ENCODE data around the gene RPS16. TPM values are rescaled to one million over a fixed set of nuclear protein-coding genes. Genes with fewer than 3 reads are reported as not detected.
A peak's percentile ranks its signal among the peaks of the same experiment; 100 is the strongest.

Gene RPS16
- total and polyA plus RNA-seq, 4 experiments from 2014 or later, result 1,590 to 4,227 (median 3,056) TPM

DNA sequence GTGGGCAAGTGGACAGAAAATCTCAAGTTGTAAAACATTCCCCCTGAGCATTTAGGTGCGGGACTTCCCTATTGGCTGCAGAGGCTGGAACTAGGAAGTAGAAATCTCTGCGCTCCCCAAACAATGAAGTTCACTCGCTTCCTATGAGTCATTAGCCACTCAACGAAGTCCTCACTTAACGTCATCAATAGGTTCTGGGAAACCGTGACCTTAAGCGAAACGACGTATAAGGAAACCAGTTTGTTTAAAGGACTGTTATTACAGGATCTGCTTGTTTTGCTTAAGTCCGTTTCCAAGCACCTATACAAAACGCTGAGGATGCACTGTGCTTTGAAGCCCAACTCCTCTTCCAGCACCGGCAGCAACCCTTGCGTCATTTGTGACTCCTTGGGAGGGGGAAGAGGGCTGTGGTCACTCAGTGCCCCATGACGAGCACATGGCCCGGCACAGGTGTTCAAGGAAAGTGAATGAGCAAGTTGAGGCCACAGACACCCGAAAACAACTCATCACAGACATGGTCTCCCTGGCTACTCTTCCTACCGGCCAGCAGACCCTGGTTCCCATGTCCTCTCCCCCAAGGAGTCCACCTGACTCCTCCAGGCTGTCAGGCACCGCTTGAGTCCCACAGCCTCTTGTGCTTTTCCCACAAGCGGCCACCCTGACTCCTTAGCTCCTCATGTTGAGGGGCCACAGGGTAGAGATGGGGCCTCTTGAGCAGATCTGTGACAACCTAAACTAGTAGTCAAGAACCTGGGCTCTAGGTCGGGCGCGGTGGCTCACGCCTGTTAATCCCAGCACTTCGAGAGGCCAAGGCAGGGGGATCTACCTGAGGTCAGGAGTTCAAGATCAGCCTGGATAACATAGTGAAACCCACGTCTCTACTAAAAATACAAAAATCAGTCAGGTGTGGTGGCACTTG, 4.8 kb downstream of the RPS16 start:
- peaks cover 24% of the 10 kb centered on the region for H3K36me3 ChIP-seq (ENCODE audit: insufficient read depth, low read length)
- Mint-ChIP-seq H3K27me3 (no peaks in the 10 kb centered on the region), H3K27ac (peak overlapping the region; percentile 89 to 99 (median 94)), H3K4me1 (peaks cover 24 to 50% (median 37%) of the 10 kb centered on the region in 4 donors), H3K36me3 (peaks cover 29 to 49% of the 10 kb centered on the region in 2 donors), H3K4me3 (peak overlapping the region; percentile 20 to 78 (median 40)), H3K9me3 (peaks cover 0 to under 1% (median 0%) of the 10 kb centered on the region in 8 donors)
- peaks cover 35% of the 10 kb centered on the region for H3K4me1 ChIP-seq (ENCODE audit: insufficient read depth, low read length)
- no peak overlapping the region for H3K4me3 ChIP-seq (ENCODE audit: low read length in 2 of 2)
- peak overlapping the region; percentile 70 for H3K27ac ChIP-seq (ENCODE audit: low read depth, low read length)
- intact Hi-C loops (cut with micrococcal nuclease), result no loop called here
- DNase-seq, result peak; percentile 71 to 98 (median 82)
- H3K9me3 ChIP-seq (ENCODE audit: control insufficient read depth in 1 of 2, low read length in 2 of 2), result no peaks in the 10 kb centered on the region
- POLR2A ChIA-PET (ENCODE audit: partially characterized antibody), result interaction anchor here (1.0 to 6.4 kb wide), 6 partner anchors 9 to 39 kb away, joined by 3 to 153 read pairs (median 4); partner anchors contain the start of genes MED29 and SUPT5H
- CTCF ChIA-PET (ENCODE audit: partially characterized antibody), result interaction anchor here (0.5 to 1.0 kb wide), 2 partner anchors 9 to 130 kb away, joined by 3 to 4 read pairs; no protein-coding TSS in a partner anchor
- H3K27me3 ChIP-seq (ENCODE audit: insufficient read depth, low read length), result no peaks in the 10 kb centered on the region

- no peak for DNase-seq
- H3K9me3 Mint-ChIP-seq, result no peaks in the 10 kb centered on the region
- H3K27ac ChIP-seq (ENCODE audit: low read depth, low read length), result no peak overlapping the region
- peaks cover 18% of the 10 kb centered on the region for H3K4me1 ChIP-seq (ENCODE audit: insufficient read depth, low read length)
- H3K4me1 Mint-ChIP-seq, result peaks cover 9 to 25% (median 22%) of the 10 kb centered on the region in 4 donors
- H3K27me3 ChIP-seq (ENCODE audit: insufficient read depth, low read length), result no peaks in the 10 kb centered on the region
- peaks cover 17 to 37% of the 10 kb centered on the region in 2 donors for H3K36me3 Mint-ChIP-seq
- ChIA-PET POLR2A (ENCODE audit: partially characterized antibody) (interaction anchor here (1.0 to 1.4 kb wide), 5 partner anchors 10 to 37 kb away, joined by 3 to 4 read pairs (median 4); partner anchors contain the start of genes MED29 and PLEKHG2), CTCF (ENCODE audit: partially characterized antibody) (interaction anchor here (1.1 to 2.1 kb wide), 2 partner anchors 17 to 86 kb away, joined by 3 to 5 read pairs; partner anchors contain the start of gene SAMD4B)
- H3K27me3 Mint-ChIP-seq, result no peaks in the 10 kb centered on the region
- no peak overlapping the region for H3K4me3 ChIP-seq (ENCODE audit: low read length in 2 of 2)
- no peak overlapping the region for H3K4me3 Mint-ChIP-seq
- peak overlapping the region in 3 of 7 donors; percentile 48 to 78 (median 78) for H3K27ac Mint-ChIP-seq
- H3K36me3 ChIP-seq (ENCODE audit: insufficient read depth, low read length), result peaks cover 18% of the 10 kb centered on the region
- H3K9me3 ChIP-seq (ENCODE audit: control insufficient read depth in 1 of 2, low read length in 2 of 2), result no peaks in the 10 kb centered on the region
- intact Hi-C loops (cut with micrococcal nuclease), result no loop called here
Measured at GRCh38 chr19:39428283-39429112, 7.3 kb downstream of the RPS16 start.

- Mint-ChIP-seq H3K9me3 (no peaks in the 10 kb centered on the region), H3K4me1 (peaks cover 6 to 17% (median 16%) of the 10 kb centered on the region in 4 donors), H3K27me3 (no peaks in the 10 kb centered on the region), H3K27ac (peak overlapping the region in 2 of 7 donors; percentile 7 to 78), H3K4me3 (no peak overlapping the region), H3K36me3 (peaks cover 12 to 29% of the 10 kb centered on the region in 2 donors)
- Histone ChIP-seq H3K9me3 (ENCODE audit: control insufficient read depth in 1 of 2, low read length in 2 of 2) (no peaks in the 10 kb centered on the region), H3K27me3 (ENCODE audit: insufficient read depth, low read length) (no peaks in the 10 kb centered on the region), H3K4me3 (ENCODE audit: low read length in 2 of 2) (no peak overlapping the region), H3K4me1 (ENCODE audit: insufficient read depth, low read length) (peaks cover 13% of the 10 kb centered on the region), H3K36me3 (ENCODE audit: insufficient read depth, low read length) (peaks cover 16% of the 10 kb centered on the region), H3K27ac (ENCODE audit: low read depth, low read length) (no peak overlapping the region)
- DNase-seq, result no peak
- ChIA-PET CTCF (ENCODE audit: partially characterized antibody) (interaction anchor here (2.1 kb wide), 1 partner anchor 16 kb away, joined by 5 read pairs; no protein-coding TSS in a partner anchor), POLR2A (ENCODE audit: partially characterized antibody) (interaction anchor here (1.0 to 2.4 kb wide), 4 partner anchors 8 to 15 kb away, joined by 3 to 13 read pairs (median 4); partner anchors contain the start of genes PLEKHG2 and RPS16)
- intact Hi-C loops (cut with micrococcal nuclease), result no loop called here
Measured at GRCh38 chr19:39427707-39428106, 8.0 kb downstream of the RPS16 start.

DNA sequence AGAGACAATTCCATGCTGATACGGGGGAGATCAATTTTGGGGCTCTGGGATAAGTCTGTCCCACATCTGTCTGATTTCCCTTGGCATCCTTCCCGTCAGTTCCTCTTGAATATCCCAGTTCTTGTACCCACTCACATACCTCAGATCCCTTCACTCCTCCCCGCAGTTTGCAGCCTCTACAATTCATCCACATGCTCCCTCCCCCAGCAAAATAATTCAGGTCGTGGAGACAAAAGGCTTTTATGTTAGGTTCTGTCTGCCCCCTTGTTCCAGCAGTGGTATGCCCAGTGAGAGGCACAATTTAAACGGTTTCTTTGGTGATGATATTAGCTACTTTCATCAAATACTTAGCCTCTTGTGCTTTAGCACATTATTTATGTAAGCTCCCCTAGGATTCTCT, 9.6 kb downstream of the RPS16 start:
- H3K9me3 Mint-ChIP-seq, result no peaks in the 10 kb centered on the region
- Histone ChIP-seq H3K4me1 (ENCODE audit: insufficient read depth, low read length) (peaks cover 10% of the 10 kb centered on the region), H3K4me3 (ENCODE audit: low read length in 2 of 2) (no peak overlapping the region), H3K36me3 (ENCODE audit: insufficient read depth, low read length) (peaks cover 15% of the 10 kb centered on the region), H3K9me3 (ENCODE audit: control insufficient read depth in 1 of 2, low read length in 2 of 2) (no peaks in the 10 kb centered on the region), H3K27me3 (ENCODE audit: insufficient read depth, low read length) (no peaks in the 10 kb centered on the region), H3K27ac (ENCODE audit: low read depth, low read length) (no peak overlapping the region)
- no peak for DNase-seq
- H3K27ac Mint-ChIP-seq, result peak overlapping the region in 4 of 7 donors; percentile 3 to 63 (median 26)
- intact Hi-C loops (cut with micrococcal nuclease), result no loop called here
- CTCF ChIA-PET (ENCODE audit: partially characterized antibody), result interaction anchor here (1.1 to 1.3 kb wide), 2 partner anchors 10 to 28 kb away, joined by 3 to 5 read pairs; partner anchors contain the start of gene RPS16
- POLR2A ChIA-PET (ENCODE audit: partially characterized antibody), result interaction anchor here (2.4 kb wide), 1 partner anchor 10 kb away, joined by 13 read pairs; the partner anchor contains the start of gene RPS16
- no peaks in the 10 kb centered on the region for H3K27me3 Mint-ChIP-seq
- H3K4me3 Mint-ChIP-seq, result no peak overlapping the region
- peaks cover 11 to 23% of the 10 kb centered on the region in 2 donors for H3K36me3 Mint-ChIP-seq
- peaks cover 6 to 15% (median 10%) of the 10 kb centered on the region in 4 donors for H3K4me1 Mint-ChIP-seq

DNA sequence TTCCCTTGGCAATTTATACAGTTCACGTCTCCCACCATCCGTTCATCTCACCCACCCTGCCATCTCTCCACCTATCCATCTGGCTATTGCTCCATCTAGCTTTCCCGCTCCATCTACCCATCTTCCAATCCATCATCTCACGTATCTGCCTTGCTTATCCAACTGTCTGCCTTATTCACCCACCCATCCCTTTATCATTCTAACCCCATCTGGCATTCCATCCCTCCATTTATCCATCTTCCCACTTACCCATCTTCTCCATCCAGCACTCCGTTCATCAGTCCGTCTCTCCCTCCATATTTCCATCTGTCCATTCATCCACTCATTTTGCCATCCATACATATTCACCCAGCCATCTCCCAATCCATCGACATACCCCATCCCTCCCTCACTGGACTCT, 10.0 kb downstream of the RPS16 start:
- intact Hi-C loops (cut with micrococcal nuclease), result no loop called here
- Mint-ChIP-seq H3K9me3 (no peaks in the 10 kb centered on the region), H3K36me3 (peaks cover 11 to 19% of the 10 kb centered on the region in 2 donors), H3K4me1 (peaks cover 4 to 13% (median 5%) of the 10 kb centered on the region in 4 donors), H3K4me3 (no peak overlapping the region), H3K27me3 (no peaks in the 10 kb centered on the region), H3K27ac (peak overlapping the region in 3 of 7 donors; percentile 36 to 55 (median 52))
- peaks cover 15% of the 10 kb centered on the region for H3K36me3 ChIP-seq (ENCODE audit: insufficient read depth, low read length)
- ChIA-PET CTCF (ENCODE audit: partially characterized antibody) (interaction anchor here (1.3 kb wide), 1 partner anchor 10 kb away, joined by 3 read pairs; the partner anchor contains the start of gene RPS16), POLR2A (ENCODE audit: partially characterized antibody) (interaction anchor here (2.4 kb wide), 1 partner anchor 10 kb away, joined by 13 read pairs; the partner anchor contains the start of gene RPS16)
- no peaks in the 10 kb centered on the region for H3K9me3 ChIP-seq (ENCODE audit: control insufficient read depth in 1 of 2, low read length in 2 of 2)
- peaks cover 6% of the 10 kb centered on the region for H3K4me1 ChIP-seq (ENCODE audit: insufficient read depth, low read length)
- H3K27me3 ChIP-seq (ENCODE audit: insufficient read depth, low read length), result no peaks in the 10 kb centered on the region
- no peak for DNase-seq
- H3K4me3 ChIP-seq (ENCODE audit: low read length in 2 of 2), result no peak overlapping the region
- no peak overlapping the region for H3K27ac ChIP-seq (ENCODE audit: low read depth, low read length)

DNA sequence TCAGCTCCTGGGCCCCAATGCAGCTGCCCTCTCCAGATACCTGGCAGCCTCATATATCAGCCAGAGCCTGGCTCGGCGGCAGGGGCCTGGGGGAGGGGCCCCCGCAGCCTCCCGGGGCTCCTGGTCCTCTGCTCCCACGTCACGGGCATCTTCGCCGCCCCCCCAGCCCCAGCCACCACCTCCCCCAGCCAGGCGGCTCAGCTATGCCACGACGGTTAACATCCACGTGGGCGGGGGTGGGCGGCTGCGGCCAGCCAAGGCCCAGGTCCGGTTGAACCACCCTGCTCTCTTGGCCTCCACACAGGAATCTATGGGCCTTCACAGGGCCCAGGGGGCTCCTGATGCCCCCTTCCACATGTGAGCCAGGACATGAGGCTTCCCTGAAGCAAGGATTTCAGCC, 10.8 kb downstream of the RPS16 start:
- intact Hi-C loops (cut with micrococcal nuclease), result no loop called here
- no peaks in the 10 kb centered on the region for H3K9me3 Mint-ChIP-seq
- Histone ChIP-seq H3K36me3 (ENCODE audit: insufficient read depth, low read length) (peaks cover 15% of the 10 kb centered on the region), H3K9me3 (ENCODE audit: control insufficient read depth in 1 of 2, low read length in 2 of 2) (no peaks in the 10 kb centered on the region), H3K4me1 (ENCODE audit: insufficient read depth, low read length) (no peaks in the 10 kb centered on the region), H3K27me3 (ENCODE audit: insufficient read depth, low read length) (no peaks in the 10 kb centered on the region), H3K27ac (ENCODE audit: low read depth, low read length) (no peak overlapping the region), H3K4me3 (ENCODE audit: low read length in 2 of 2) (no peak overlapping the region)
- no peaks in the 10 kb centered on the region for H3K27me3 Mint-ChIP-seq
- peaks cover 11 to 14% of the 10 kb centered on the region in 2 donors for H3K36me3 Mint-ChIP-seq
- no peak overlapping the region for H3K4me3 Mint-ChIP-seq
- POLR2A ChIA-PET (ENCODE audit: partially characterized antibody), result interaction anchor here (0.9 to 2.6 kb wide), 4 partner anchors 8 to 31 kb away, joined by 3 to 10 read pairs (median 4); partner anchors contain the start of genes PLEKHG2 and RPS16
- peaks cover 0 to 9% (median 0%) of the 10 kb centered on the region in 4 donors for H3K4me1 Mint-ChIP-seq
- CTCF ChIA-PET (ENCODE audit: partially characterized antibody), result no interaction called here
- peak overlapping the region in 1 of 7 donors; percentile 35 for H3K27ac Mint-ChIP-seq
- DNase-seq, result no peak
